Measurements from ENCODE around the gene IDH3A.

IDH3A gene

GRCh38 chr15:78149068-78149804 is at the start of gene IDH3A:
TSS of gene IDH3A (plus strand) at chr15:78149362. CDS start at chr15:78149404, 42 bp downstream.
- 0 out of 2 replicates have a peak, but pooled peaks cover 6% of the 10 kb centered on the region for H3F3A ChIP-seq (ENCODE audit: insufficient read depth)
- no peaks in the 10 kb centered on the region for H3K9me3 ChIP-seq (ENCODE audit: insufficient read depth, low read length)
- TF ChIP-seq EZH2phosphoT487 (conservative IDR thresholded peaks at IDR 0.05; ENCODE audit: low read length) (no peak), CTCF (IDR thresholded peaks at IDR 0.05; ENCODE audit: insufficient read depth, low read length, poor library complexity, severe bottlenecking) (no peak)
- H3K9ac ChIP-seq (ENCODE audit: low read length), result peak within 1 kb of the TSS; percentile 69
- H3K4me3 ChIP-seq (ENCODE audit: insufficient read depth, low read length, poor library complexity, severe bottlenecking), result peak within 1 kb of the TSS; percentile 98
- no peaks in the 10 kb centered on the region for H3K27me3 ChIP-seq (ENCODE audit: low read length)
- H3K27ac ChIP-seq (ENCODE audit: low read depth, low read length), result peak within 1 kb of the TSS; percentile 36; the same call in 1 of the 2 replicates
- no peaks in the 10 kb centered on the region for H3K36me3 ChIP-seq (ENCODE audit: low read length)
- peaks cover 26% of the 10 kb centered on the region; the same call in 1 of the 2 replicates for H3K79me2 ChIP-seq (ENCODE audit: insufficient read depth, low read length)
- no peaks in the 10 kb centered on the region for H3K9me2 ChIP-seq (replicated peaks; ENCODE audit: insufficient read depth, low read length)
- H3K4me2 ChIP-seq (ENCODE audit: low read depth, low read length, poor library complexity, severe bottlenecking), result peak within 1 kb of the TSS; percentile 70
- H2AFZ ChIP-seq (ENCODE audit: low read depth, low read length, severe bottlenecking), result peak within 1 kb of the TSS; percentile 76
- H4K20me1 ChIP-seq (ENCODE audit: low read depth, low read length), result no peaks in the 10 kb centered on the region

GRCh38 chr15:78100886-78101285 is 48.3 kb upstream of the IDH3A start:
- Histone ChIP-seq H3K79me2 (ENCODE audit: insufficient read depth, low read length) (no peaks in the 10 kb centered on the region), H2AFZ (ENCODE audit: low read depth, low read length, severe bottlenecking) (no peak overlapping the region), H3K4me2 (ENCODE audit: low read depth, low read length, poor library complexity, severe bottlenecking) (no peak overlapping the region), H3F3A (ENCODE audit: insufficient read depth) (no peaks in the 10 kb centered on the region), H4K20me1 (ENCODE audit: low read depth, low read length) (no peaks in the 10 kb centered on the region), H3K36me3 (ENCODE audit: low read length) (no peaks in the 10 kb centered on the region), H3K4me3 (ENCODE audit: insufficient read depth, low read length, poor library complexity, severe bottlenecking) (no peak overlapping the region), H3K27ac (ENCODE audit: low read depth, low read length) (no peak overlapping the region), H3K9ac (ENCODE audit: low read length) (no peak overlapping the region), H3K27me3 (ENCODE audit: low read length) (no peaks in the 10 kb centered on the region), H3K9me2 (replicated peaks; ENCODE audit: insufficient read depth, low read length) (no peaks in the 10 kb centered on the region), H3K9me3 (ENCODE audit: insufficient read depth, low read length) (no peaks in the 10 kb centered on the region)
- no peak for TF ChIP-seq CTCF (IDR thresholded peaks at IDR 0.05; ENCODE audit: insufficient read depth, low read length, poor library complexity, severe bottlenecking)

DNA sequence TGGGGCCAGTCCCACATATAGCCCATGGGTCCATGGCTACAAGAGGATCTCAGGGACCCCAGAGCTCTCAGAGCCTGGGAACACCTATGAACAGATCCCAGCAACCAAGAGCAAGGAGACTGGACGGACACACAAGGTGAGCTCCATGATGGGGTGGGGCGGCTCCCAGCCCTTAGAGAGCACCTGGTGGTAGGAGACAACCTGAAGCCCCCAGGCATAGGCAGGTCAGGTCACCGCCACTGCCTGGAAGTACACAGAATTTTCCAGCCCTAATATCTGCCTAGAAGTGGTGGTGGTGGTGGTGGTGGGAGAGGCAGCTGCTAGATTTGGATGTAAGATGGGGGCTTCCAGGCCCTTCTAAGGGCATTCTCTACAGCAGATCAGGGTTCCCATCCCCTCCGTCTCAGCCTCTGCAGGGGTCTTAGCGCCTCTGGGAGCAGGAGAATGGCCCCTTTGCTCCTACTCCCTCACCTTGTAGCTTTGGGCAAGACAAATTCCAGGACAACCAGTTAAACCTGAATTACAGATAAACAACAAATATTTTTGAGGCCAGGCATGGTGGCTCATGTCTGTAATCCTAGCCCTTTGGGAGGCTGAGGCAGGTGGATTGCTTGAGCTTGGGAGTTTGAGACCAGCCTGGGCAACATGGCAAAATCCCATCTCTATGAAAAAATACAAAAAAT is 47.6 kb upstream of the IDH3A start:
- Histone ChIP-seq H3K9me2 (replicated peaks; ENCODE audit: insufficient read depth, low read length) (no peaks in the 10 kb centered on the region), H2AFZ (ENCODE audit: low read depth, low read length, severe bottlenecking) (no peak overlapping the region)

More for the DNA sequence above, 47.6 kb upstream of the IDH3A start:
- Histone ChIP-seq H4K20me1 (ENCODE audit: low read depth, low read length) (no peaks in the 10 kb centered on the region), H3K4me3 (ENCODE audit: insufficient read depth, low read length, poor library complexity, severe bottlenecking) (no peak overlapping the region), H3K9ac (ENCODE audit: low read length) (no peak overlapping the region), H3K4me2 (ENCODE audit: low read depth, low read length, poor library complexity, severe bottlenecking) (no peak overlapping the region), H3K27me3 (ENCODE audit: low read length) (no peaks in the 10 kb centered on the region), H3K9me3 (ENCODE audit: insufficient read depth, low read length) (no peaks in the 10 kb centered on the region), H3K36me3 (ENCODE audit: low read length) (no peaks in the 10 kb centered on the region), H3K27ac (ENCODE audit: low read depth, low read length) (no peak overlapping the region), H3F3A (ENCODE audit: insufficient read depth) (no peaks in the 10 kb centered on the region), H3K79me2 (ENCODE audit: insufficient read depth, low read length) (no peaks in the 10 kb centered on the region)
- TF ChIP-seq EZH2phosphoT487 (conservative IDR thresholded peaks at IDR 0.05; ENCODE audit: low read length) (no peak), CTCF (IDR thresholded peaks at IDR 0.05; ENCODE audit: insufficient read depth, low read length, poor library complexity, severe bottlenecking) (no peak)
